Activated CD8-positive, alpha-beta memory T cell treated with anti-CD3 and anti-CD28 coated beads for 36 hours (primary cell): ENCODE results near the gene SLC35A3. TPM values are rescaled to one million over a fixed set of nuclear protein-coding genes. Genes with fewer than 3 reads are reported as not detected.

Experiments
- CTCF ChIA-PET: fragments of 350-600 bp; sonication (Branson Sonifier 250); formaldehyde crosslinking; loops from one replicate; lab custom pipeline; 2021; ENCODE audit warnings: antibody characterized with exemption; lab: Charles Lee
- POLR2A ChIA-PET: fragments of 350-600 bp; sonication (Branson Sonifier 250); formaldehyde crosslinking; loops from one replicate; lab custom pipeline; 2021; ENCODE audit warnings: antibody characterized with exemption; lab: Charles Lee
- total RNA-seq, 2 experiments: library from RNA; stranded (reverse); gene quantifications; one replicate each; pipeline ENCODE4 v1.2.3, GENCODE V29; 2021

The SLC35A3 gene
- total RNA-seq, 2 experiments from 2014 or later: 17.9 to 18.5 TPM

GRCh38 chr1:100061681-100062080 lies 91.9 kb downstream of the SLC35A3 start:
- ChIA-PET POLR2A (interaction anchor here (0.5 kb wide), 1 partner anchor 24 kb away, joined by 6 read pairs; a partner anchor contains a TSS), CTCF (interaction anchor here (1.4 kb wide), 1 partner anchor 13 kb away, joined by 3 read pairs; no protein-coding TSS in a partner anchor)

- CTCF ChIA-PET: no interaction called here
- POLR2A ChIA-PET: no interaction called here
Observed at GRCh38 chr1:100065183-100065968, 95.6 kb downstream of the SLC35A3 start.

- ChIA-PET CTCF (no interaction called here), POLR2A (no interaction called here)
Observed at GRCh38 chr1:100065969-100066227, 96.1 kb downstream of the SLC35A3 start.

- POLR2A ChIA-PET: no interaction called here
- CTCF ChIA-PET: no interaction called here
Observed at GRCh38 chr1:100070201-100070939, 100.6 kb downstream of the SLC35A3 start.

- POLR2A ChIA-PET: no interaction called here
- CTCF ChIA-PET: no interaction called here
Observed at GRCh38 chr1:100073531-100073930, 103.7 kb downstream of the SLC35A3 start.

- ChIA-PET POLR2A (no interaction called here), CTCF (no interaction called here)
Observed at GRCh38 chr1:100074604-100075395, 105.0 kb downstream of the SLC35A3 start.

GRCh38 chr1:100075773-100076172 lies 106.0 kb downstream of the SLC35A3 start:
- CTCF ChIA-PET: no interaction called here
- POLR2A ChIA-PET: no interaction called here

- POLR2A ChIA-PET: no interaction called here
- CTCF ChIA-PET: no interaction called here
Observed at GRCh38 chr1:100076319-100076718, 106.5 kb downstream of the SLC35A3 start.

GRCh38 chr1:100076744-100077143 lies 106.9 kb downstream of the SLC35A3 start:
- POLR2A ChIA-PET: no interaction called here
- CTCF ChIA-PET: no interaction called here

GRCh38 chr1:100077531-100077930 lies 107.7 kb downstream of the SLC35A3 start:
- CTCF ChIA-PET: no interaction called here
- POLR2A ChIA-PET: no interaction called here

GRCh38 chr1:100080331-100080730 lies 110.5 kb downstream of the SLC35A3 start:
- CTCF ChIA-PET: no interaction called here
- POLR2A ChIA-PET: no interaction called here

Other genes with a start within 250 kb of the SLC35A3 start
- gene FRRS1, start 203.4 kb upstream of the SLC35A3 start, total RNA-seq: 1 to 10 TPM; 2.8 to 3.0 TPM
- 10 to 100 TPM; 17.7 to 18.7 TPM for gene AGL, start 119.6 kb upstream of the SLC35A3 start, total RNA-seq
- 10 to 100 TPM; 13.5 to 14.4 TPM for gene SASS6, start 162.9 kb downstream of the SLC35A3 start, total RNA-seq
- 10 to 100 TPM; 23.3 to 24.0 TPM for gene TRMT13, start 163.2 kb downstream of the SLC35A3 start, total RNA-seq
- gene LRRC39, start 208.3 kb downstream of the SLC35A3 start, total RNA-seq: under 1 TPM; 0.34 to 0.52 TPM